GM19239 (cell line): ENCODE data around the gene FBXL7.

ENCODE experiments used
- DNase-seq: peaks from one replicate; pipeline ENCODE4 v3.0.0; 2011; ENCODE audit warnings: low spot score; ENCODE audit not compliant: insufficient read length
- FAIRE-seq: peaks from 2 replicates; lab custom pipeline; 2011; peaks lifted over from hg19 to GRCh38; lab: Jason Lieb, UNC

Gene FBXL7

DNA sequence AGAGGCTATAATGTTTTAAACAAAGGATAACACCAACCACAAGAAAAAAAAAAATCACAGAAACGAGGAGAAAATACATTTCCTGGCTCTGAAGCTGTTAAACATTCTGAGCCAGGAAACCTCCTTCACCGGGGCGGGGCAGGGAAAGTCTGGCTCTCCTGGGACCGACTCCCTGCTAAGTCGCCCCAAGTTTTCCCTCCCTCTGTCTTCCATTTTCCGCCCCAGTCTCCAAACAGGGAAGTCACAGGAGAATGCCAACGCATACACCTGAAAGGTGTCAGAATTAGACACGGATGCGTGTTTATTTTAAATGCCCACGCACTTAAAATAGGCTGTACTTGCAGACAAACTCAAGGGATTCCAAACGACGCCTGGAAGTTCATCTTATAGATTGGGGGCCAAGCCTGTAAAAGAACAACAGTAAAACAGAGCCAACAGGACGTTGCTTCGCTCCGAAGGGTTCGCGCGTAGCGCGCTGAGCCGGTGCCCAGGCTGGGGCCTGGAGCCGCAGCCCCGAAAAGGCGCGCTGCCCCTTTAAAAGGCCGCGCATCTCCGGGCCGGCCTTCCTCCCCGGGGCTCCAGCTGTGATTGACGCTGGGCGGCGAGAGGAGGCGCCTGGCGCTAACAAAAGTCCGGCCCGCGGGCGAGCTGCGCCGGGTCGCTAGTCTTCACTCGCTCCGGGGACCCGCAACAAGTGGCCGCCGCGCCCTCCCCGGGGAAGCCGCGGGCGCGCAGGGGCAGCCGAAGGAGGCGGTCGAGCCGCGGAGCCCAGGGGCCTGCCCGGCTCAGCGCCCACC lies at the start of gene FBXL7:
Gene FBXL7, plus strand, starts transcription at position 653 of the 797 bp plus-strand sequence.
- DNase-seq, result no peak
- no peak for FAIRE-seq

DNA sequence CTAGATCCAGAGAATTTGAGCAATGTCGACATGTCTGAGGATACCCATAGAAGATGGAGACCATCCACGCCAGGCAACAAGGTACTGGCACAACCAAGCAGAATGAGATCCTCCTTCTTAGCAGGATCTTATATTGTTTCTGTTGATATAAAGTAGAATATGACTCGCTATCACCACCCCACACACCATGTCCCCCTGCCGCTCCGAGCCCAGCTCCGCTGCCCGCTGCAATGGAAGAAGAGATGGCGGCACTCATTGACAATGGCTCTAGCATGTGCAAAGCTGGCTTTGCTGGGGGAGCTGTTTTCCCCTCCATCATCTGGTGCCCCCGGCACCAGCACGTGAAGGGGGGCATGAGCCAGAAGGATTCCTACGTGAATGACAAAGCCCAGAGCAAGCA lies 49.5 kb upstream of the FBXL7 start:
- DNase-seq (no peak), FAIRE-seq (no peak)

DNA sequence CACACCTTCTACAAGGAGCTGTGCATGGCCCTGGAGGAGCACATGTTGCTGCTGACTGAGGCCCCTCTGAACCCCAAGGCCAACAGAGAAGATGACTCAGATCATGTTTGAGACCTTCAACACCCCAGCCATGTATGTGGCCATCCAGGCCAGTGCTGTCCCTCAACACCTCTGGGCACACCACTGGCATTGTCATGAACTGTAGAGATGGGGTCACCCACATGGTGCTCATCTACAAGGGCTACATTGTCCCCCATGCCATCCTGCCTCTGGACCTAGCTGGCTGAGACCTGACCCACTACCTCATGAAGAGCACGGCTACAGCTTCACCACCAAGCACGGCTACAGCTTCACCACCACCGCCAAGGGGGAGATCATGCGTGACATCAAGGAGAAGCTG lies 49.0 kb upstream of the FBXL7 start:
- FAIRE-seq (no peak), DNase-seq (no peak)

- DNase-seq, result no peak
- no peak for FAIRE-seq
Observed at GRCh38 chr5:15452030-15452429, 48.0 kb upstream of the FBXL7 start.

DNA sequence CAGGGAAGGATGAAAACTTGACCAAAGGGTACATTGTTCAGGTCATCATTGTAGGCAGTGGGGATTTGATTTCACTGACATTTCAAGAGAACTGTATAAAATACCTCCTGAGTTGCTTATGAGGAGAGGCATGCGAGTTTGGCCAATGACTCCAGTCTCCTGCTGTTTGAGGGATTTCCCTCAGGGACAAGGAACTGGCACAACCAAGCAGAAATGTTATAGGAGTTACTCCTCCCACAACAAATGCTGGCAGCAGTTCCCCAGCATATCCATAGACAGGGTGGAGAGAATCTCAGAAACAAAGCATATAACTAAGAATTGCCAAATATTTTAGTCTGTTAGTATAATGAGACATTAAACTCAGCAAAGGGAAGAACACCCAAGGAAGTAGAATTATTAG lies 47.2 kb upstream of the FBXL7 start:
- DNase-seq (no peak), FAIRE-seq (no peak)

DNA sequence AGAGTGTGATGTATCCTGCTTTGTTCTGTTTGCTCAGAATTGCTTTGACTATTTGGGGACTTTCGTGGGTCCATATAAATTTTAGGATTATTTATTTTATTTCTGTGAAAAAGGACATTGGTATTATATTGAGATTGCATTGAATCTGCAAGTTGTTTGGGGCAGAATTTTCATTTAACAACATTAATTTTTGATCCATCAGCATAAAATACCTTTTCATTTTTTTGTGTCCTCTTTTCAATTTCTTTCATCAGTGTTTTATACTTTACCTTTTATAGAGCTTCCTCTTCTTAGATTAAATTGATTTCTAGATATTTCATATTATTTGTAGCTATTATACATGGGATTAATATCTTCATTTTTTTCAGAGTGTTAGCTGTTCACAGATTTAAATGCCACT lies 40.8 kb upstream of the FBXL7 start:
- no peak for DNase-seq
- FAIRE-seq, result no peak

- DNase-seq (no peak), FAIRE-seq (no peak)
Observed at GRCh38 chr5:15463231-15463980, 36.6 kb upstream of the FBXL7 start.

DNA sequence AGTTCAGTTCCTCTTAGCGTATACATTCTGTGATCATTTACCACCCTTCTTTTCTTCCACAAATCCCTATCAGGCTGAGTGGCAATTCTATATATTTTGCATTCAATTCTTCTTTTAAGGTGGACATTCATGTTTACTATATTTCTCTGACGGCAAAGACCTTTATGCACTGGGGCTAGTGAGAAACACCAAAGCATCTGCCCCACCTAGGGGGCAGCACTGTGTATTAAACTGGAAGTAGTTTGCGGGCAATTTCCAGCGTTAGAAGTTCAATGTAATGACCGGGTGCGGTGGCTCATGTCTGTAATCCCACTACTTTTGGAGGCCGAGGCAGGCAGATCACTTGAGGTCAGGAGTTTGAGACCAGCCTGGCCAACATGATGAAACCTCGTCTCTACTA lies 27.9 kb upstream of the FBXL7 start:
- DNase-seq (no peak), FAIRE-seq (no peak)

DNA sequence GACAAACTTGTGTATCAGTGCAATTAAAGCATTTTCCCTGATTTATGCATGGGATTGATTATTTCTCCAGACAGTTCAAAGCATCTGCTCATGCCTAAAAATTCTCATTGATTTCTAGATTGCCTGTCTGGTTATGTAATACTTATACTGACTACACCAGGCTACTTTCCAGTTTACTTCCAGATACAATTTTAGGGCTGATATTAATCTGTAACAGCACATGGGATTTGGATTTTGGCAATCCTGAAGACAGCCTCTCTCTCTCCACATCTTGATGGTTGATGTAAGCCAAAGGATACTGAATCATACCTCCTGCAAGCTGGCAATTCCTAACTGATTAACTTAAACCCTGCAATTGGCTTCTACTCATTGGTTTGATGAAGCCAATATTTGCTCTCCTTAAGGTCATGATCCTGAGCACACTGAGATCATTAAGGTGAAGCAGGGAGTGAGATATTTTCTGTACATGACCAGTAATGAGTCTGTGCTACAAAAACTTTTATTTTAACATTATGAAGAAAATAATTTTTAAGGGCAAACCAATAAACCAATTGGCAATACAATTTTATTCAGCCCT lies 25.7 kb upstream of the FBXL7 start:
- FAIRE-seq (no peak), DNase-seq (no peak)

DNA sequence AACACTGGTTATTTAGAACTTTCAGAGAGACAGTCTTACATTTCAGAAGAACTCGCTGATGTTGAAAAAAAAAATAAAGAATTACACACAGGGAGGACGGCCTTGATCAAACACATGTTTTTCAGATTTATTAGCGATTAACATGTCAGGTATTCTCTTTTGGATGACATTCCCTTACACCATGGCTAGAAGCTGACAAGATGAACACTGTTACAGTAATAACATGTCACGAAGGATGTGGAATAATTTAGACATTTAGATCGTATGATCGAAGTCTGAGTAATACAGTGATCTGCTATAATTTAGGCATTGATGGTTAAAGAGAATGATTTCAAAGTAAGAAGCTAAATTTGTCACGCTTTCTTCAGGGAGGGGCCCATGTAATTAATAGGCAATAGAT lies 24.6 kb upstream of the FBXL7 start:
- DNase-seq (no peak), FAIRE-seq (no peak)

- FAIRE-seq (no peak), DNase-seq (no peak)
Observed at GRCh38 chr5:15476977-15477376, 23.0 kb upstream of the FBXL7 start.

DNA sequence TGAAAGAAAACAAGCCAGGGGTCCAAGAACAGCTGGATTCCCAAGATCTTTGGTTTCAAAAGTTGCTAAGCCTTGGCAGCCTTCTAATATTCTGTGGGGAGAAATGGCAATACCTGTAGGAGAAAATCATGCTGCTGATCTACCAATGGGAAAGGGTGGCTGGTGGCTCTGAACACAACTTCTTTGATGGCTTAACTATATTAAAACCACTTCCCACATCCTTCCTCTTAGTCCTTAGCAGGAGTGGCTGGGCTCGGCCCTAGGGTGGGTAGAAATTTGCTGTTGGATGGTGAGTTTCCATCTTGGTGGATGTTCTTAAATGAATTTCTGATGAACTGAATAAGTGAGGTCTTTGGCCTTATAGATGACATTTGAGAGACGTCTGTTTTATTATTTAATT lies 19.5 kb upstream of the FBXL7 start:
- no peak for FAIRE-seq
- no peak for DNase-seq

GRCh38 chr5:15483351-15484097 lies 16.5 kb upstream of the FBXL7 start:
- DNase-seq (no peak), FAIRE-seq (no peak)

GRCh38 chr5:15487228-15487627 lies 12.8 kb upstream of the FBXL7 start:
- FAIRE-seq (no peak), DNase-seq (no peak)

- DNase-seq, result no peak
- no peak for FAIRE-seq
Observed at GRCh38 chr5:15489571-15490235, 10.3 kb upstream of the FBXL7 start.

DNA sequence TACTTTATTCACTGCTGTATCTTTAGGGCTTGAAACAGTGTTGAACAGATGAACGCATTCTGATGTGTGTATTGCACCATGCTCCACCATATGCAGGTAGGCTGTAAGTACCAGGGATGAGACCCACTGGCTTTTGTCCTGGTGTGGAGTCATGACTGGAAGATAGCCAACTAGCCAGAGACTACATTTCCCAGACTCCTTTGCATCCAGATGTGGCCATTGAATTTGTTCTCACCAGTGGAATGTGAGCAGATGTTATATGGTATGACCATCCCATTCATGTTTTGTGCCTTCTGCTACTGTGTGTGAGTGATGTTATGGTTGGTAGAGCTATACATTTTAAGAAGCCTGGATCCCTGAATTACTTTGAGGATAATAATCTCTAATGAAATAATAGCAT lies 7.4 kb upstream of the FBXL7 start:
- no peak for FAIRE-seq
- DNase-seq, result no peak

GRCh38 chr5:15493501-15493900 lies 6.5 kb upstream of the FBXL7 start:
- FAIRE-seq (no peak), DNase-seq (no peak)

- no peak for DNase-seq
- no peak for FAIRE-seq
Observed at GRCh38 chr5:15495026-15495425, 5.0 kb upstream of the FBXL7 start.

- DNase-seq, result no peak
- FAIRE-seq, result no peak
Observed at GRCh38 chr5:15496886-15497285, 3.1 kb upstream of the FBXL7 start.

- no peak for DNase-seq
Observed at GRCh38 chr5:15500325-15501001, 483 bp downstream of the FBXL7 start.

More at GRCh38 chr5:15500325-15501001, 483 bp downstream of the FBXL7 start:
- FAIRE-seq, result no peak
